ENCODE data around the gene KRTAP19-7.

KRTAP19-7 gene

GRCh38 chr21:30561264-30561895 lies at the start of gene KRTAP19-7:
Gene KRTAP19-7 (minus strand): TSS chr21:30561314. CDS start chr21:30561289, 25 bp downstream.
- H3K4me3 ChIP-seq (ENCODE audit: low read depth, low read length) = no peak within 1 kb of the TSS
- no peak for TF ChIP-seq CTCF (IDR thresholded peaks at IDR 0.05; ENCODE audit: insufficient read depth, low read depth, low read length, missing control alignments)
- no peak for DNase-seq (ENCODE audit: low read depth)

GRCh38 chr21:30605968-30606367 lies 44.9 kb upstream of the KRTAP19-7 start:
- no peak overlapping the region for H3K4me3 ChIP-seq (ENCODE audit: low read depth, low read length)
- TF ChIP-seq CTCF (IDR thresholded peaks at IDR 0.05; ENCODE audit: insufficient read depth, low read depth, low read length, missing control alignments) = no peak
- DNase-seq (ENCODE audit: low read depth) = no peak

GRCh38 chr21:30600787-30601186 lies 39.7 kb upstream of the KRTAP19-7 start, which contains the start of gene KRTAP22-1:
Gene KRTAP22-1 (plus strand): TSS chr21:30601087.
- no peak for TF ChIP-seq CTCF (IDR thresholded peaks at IDR 0.05; ENCODE audit: insufficient read depth, low read depth, low read length, missing control alignments)
- no peak within 1 kb of the TSS for H3K4me3 ChIP-seq (ENCODE audit: low read depth, low read length)
- no peak for DNase-seq (ENCODE audit: low read depth)

GRCh38 chr21:30598802-30599201 lies 37.7 kb upstream of the KRTAP19-7 start, which contains the start of gene KRTAP6-2:
Gene KRTAP6-2 (minus strand): TSS chr21:30598902. CDS start chr21:30598874, 28 bp downstream.
- DNase-seq (ENCODE audit: low read depth) = no peak
- H3K4me3 ChIP-seq (ENCODE audit: low read depth, low read length) = no peak within 1 kb of the TSS
- TF ChIP-seq CTCF (IDR thresholded peaks at IDR 0.05; ENCODE audit: insufficient read depth, low read depth, low read length, missing control alignments) = no peak

GRCh38 chr21:30592140-30592539 lies 31.0 kb upstream of the KRTAP19-7 start, which contains the start of gene KRTAP6-3:
Gene KRTAP6-3 (plus strand): TSS chr21:30592440. CDS start chr21:30592446, 6 bp downstream.
- no peak for DNase-seq (ENCODE audit: low read depth)
- no peak for TF ChIP-seq CTCF (IDR thresholded peaks at IDR 0.05; ENCODE audit: insufficient read depth, low read depth, low read length, missing control alignments)
- no peak within 1 kb of the TSS for H3K4me3 ChIP-seq (ENCODE audit: low read depth, low read length)

GRCh38 chr21:30590297-30590696 lies 29.2 kb upstream of the KRTAP19-7 start, which contains the start of gene KRTAP22-2:
Gene KRTAP22-2 (minus strand): TSS chr21:30590397.
- no peak for TF ChIP-seq CTCF (IDR thresholded peaks at IDR 0.05; ENCODE audit: insufficient read depth, low read depth, low read length, missing control alignments)
- DNase-seq (ENCODE audit: low read depth) = no peak
- H3K4me3 ChIP-seq (ENCODE audit: low read depth, low read length) = no peak within 1 kb of the TSS

GRCh38 chr21:30582870-30583269 lies 21.8 kb upstream of the KRTAP19-7 start:
- no peak for TF ChIP-seq CTCF (IDR thresholded peaks at IDR 0.05; ENCODE audit: insufficient read depth, low read depth, low read length, missing control alignments)
- no peak for DNase-seq (ENCODE audit: low read depth)

More at GRCh38 chr21:30582870-30583269, 21.8 kb upstream of the KRTAP19-7 start:
- no peak overlapping the region for H3K4me3 ChIP-seq (ENCODE audit: low read depth, low read length)
